ENCODE results near the gene CMYA5. TPM values are rescaled to one million over a fixed set of nuclear protein-coding genes. Genes with fewer than 3 reads are reported as not detected.

CMYA5 gene
- total RNA-seq, 1 experiment from 2014 or later: 0.22 TPM

DNA sequence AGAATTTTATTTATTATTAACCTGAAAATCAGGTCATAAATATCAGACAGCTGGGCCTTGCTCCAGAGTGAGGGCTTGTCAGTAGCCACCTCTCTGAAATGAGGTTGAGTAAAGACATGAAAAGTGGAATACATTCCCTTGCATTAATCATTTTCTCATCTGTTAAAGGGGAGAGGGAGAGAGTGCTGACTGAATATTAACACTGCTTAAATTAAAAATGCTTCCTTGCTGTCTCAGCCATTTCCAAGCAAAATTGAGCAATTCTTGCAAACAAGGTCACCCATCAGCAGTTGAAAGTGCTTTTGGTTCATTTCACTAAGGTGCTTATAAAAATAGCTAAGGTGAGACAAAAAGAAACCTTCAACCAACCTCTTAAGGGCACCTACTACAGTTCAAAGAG lies 102.8 kb downstream of the CMYA5 start:
- no peak overlapping the region for H3K4me2 ChIP-seq (ENCODE audit: low read length)
- no peaks in the 10 kb centered on the region for H3K4me1 ChIP-seq (ENCODE audit: control insufficient read depth in 1 of 2, insufficient read depth in 2 of 2, low read length in 2 of 2)
- H3K4me3 ChIP-seq (replicated peaks in 1 of 2; ENCODE audit: low read depth in 1 of 2, low read length in 2 of 2): no peak overlapping the region
- H3K9me3 ChIP-seq (ENCODE audit: control insufficient read depth in 1 of 2, insufficient read depth in 1 of 2, low read depth in 1 of 2, low read length in 2 of 2): no peaks in the 10 kb centered on the region
- intact Hi-C loops (cut with micrococcal nuclease): no loop called here
- ChIA-PET RAD21 (ENCODE audit: low non-redundant PET in 1 of 2, low total read pairs in 2 of 2, uncharacterized antibody in 2 of 2, unreplicated experiment in 2 of 2) (no interaction called here), POLR2A (no interaction called here), CTCF (interaction anchor here (1.4 kb wide), 1 partner anchor 18 kb away, joined by 6 read pairs; no protein-coding TSS in a partner anchor)
- H3K9me2 ChIP-seq (ENCODE audit: insufficient read depth): no peaks in the 10 kb centered on the region
- H3K27me3 ChIP-seq (ENCODE audit: insufficient read depth, low read length): no peaks in the 10 kb centered on the region
- DNase-seq (ENCODE audit: low read depth, low spot score) (no peak), ATAC-seq (no peak)
- no peaks in the 10 kb centered on the region for H3K36me3 ChIP-seq (ENCODE audit: control insufficient read depth in 1 of 2, insufficient read depth in 2 of 2, low read length in 2 of 2)
- H2AFZ ChIP-seq (ENCODE audit: low read depth, low read length, poor library complexity, severe bottlenecking): no peak overlapping the region
- no peak overlapping the region for H3K27ac ChIP-seq (ENCODE audit: low read depth, low read length)
- H3K9ac ChIP-seq (ENCODE audit: low read length): no peak overlapping the region
- H3K79me2 ChIP-seq (ENCODE audit: insufficient read depth, low read length): no peaks in the 10 kb centered on the region
- no peak for TF ChIP-seq RAD21 (IDR thresholded peaks at IDR 0.05; ENCODE audit: low read depth)
- TF ChIP-seq MAX (IDR thresholded peaks at IDR 0.05): no peak
- no peak for TF ChIP-seq FOSL1 (IDR thresholded peaks at IDR 0.05; ENCODE audit: low read depth)
- TF ChIP-seq TCF7L2 (IDR thresholded peaks at IDR 0.05; ENCODE audit: borderline replicate concordance, extremely low read depth, insufficient read depth, insufficient read length): no peak
- no peak for TF ChIP-seq SP1 (IDR thresholded peaks at IDR 0.05; ENCODE audit: low read depth)
- no peak for TF ChIP-seq EZH2phosphoT487 (IDR thresholded peaks at IDR 0.05; ENCODE audit: borderline replicate concordance)
- H4K20me1 ChIP-seq (ENCODE audit: insufficient read depth): no peaks in the 10 kb centered on the region
- no TSS peak for BruUV-seq (replicated peaks)

GRCh38 chr5:79793304-79793703 lies 103.7 kb downstream of the CMYA5 start:
- DNase-seq (ENCODE audit: low read depth, low spot score) (no peak), ATAC-seq (no peak)
- Histone ChIP-seq H3K4me2 (ENCODE audit: low read length) (no peak overlapping the region), H3K27ac (ENCODE audit: low read depth, low read length) (no peak overlapping the region), H3K9ac (ENCODE audit: low read length) (no peak overlapping the region), H3K27me3 (ENCODE audit: insufficient read depth, low read length) (no peaks in the 10 kb centered on the region), H3K4me3 (replicated peaks in 1 of 2; ENCODE audit: low read depth in 1 of 2, low read length in 2 of 2) (no peak overlapping the region), H2AFZ (ENCODE audit: low read depth, low read length, poor library complexity, severe bottlenecking) (no peak overlapping the region), H3K79me2 (ENCODE audit: insufficient read depth, low read length) (no peaks in the 10 kb centered on the region), H3K9me2 (ENCODE audit: insufficient read depth) (no peaks in the 10 kb centered on the region), H4K20me1 (ENCODE audit: insufficient read depth) (no peaks in the 10 kb centered on the region), H3K9me3 (ENCODE audit: control insufficient read depth in 1 of 2, insufficient read depth in 1 of 2, low read depth in 1 of 2, low read length in 2 of 2) (no peaks in the 10 kb centered on the region), H3K4me1 (ENCODE audit: control insufficient read depth in 1 of 2, insufficient read depth in 2 of 2, low read length in 2 of 2) (no peaks in the 10 kb centered on the region), H3K36me3 (ENCODE audit: control insufficient read depth in 1 of 2, insufficient read depth in 2 of 2, low read length in 2 of 2) (no peaks in the 10 kb centered on the region)
- CTCF ChIA-PET: no interaction called here
- no TSS peak for BruUV-seq (replicated peaks)
- TF ChIP-seq EZH2phosphoT487 (IDR thresholded peaks at IDR 0.05; ENCODE audit: borderline replicate concordance) (no peak), CBX3 (IDR thresholded peaks at IDR 0.05; ENCODE audit: low read depth) (no peak), ZFX (IDR thresholded peaks at IDR 0.05) (no peak), CEBPB (IDR thresholded peaks at IDR 0.05; ENCODE audit: low read depth) (no peak), ZNF274 (IDR thresholded peaks at IDR 0.05; ENCODE audit: low read depth, low read length) (no peak), POLR2A (IDR thresholded peaks at IDR 0.05; ENCODE audit: borderline replicate concordance, extremely low read depth, insufficient read depth, insufficient read length) (no peak), SP1 (IDR thresholded peaks at IDR 0.05; ENCODE audit: low read depth) (no peak), EGR1 (IDR thresholded peaks at IDR 0.05; ENCODE audit: low read depth) (no peak), JUND (IDR thresholded peaks at IDR 0.05) (no peak), RAD21 (IDR thresholded peaks at IDR 0.05; ENCODE audit: low read depth) (no peak), SIN3A (IDR thresholded peaks at IDR 0.05; ENCODE audit: low read depth) (no peak), SRF (IDR thresholded peaks at IDR 0.05; ENCODE audit: low read depth) (no peak), MAX (IDR thresholded peaks at IDR 0.05) (no peak)
- TF ChIP-seq, protein P1, sequence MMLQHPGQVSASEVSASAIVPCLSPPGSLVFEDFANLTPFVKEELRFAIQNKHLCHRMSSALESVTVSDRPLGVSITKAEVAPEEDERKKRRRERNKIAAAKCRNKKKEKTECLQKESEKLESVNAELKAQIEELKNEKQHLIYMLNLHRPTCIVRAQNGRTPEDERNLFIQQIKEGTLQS (IDR thresholded peaks at IDR 0.05): no peak
- RAD21 ChIA-PET (ENCODE audit: low non-redundant PET in 1 of 2, low total read pairs in 2 of 2, uncharacterized antibody in 2 of 2, unreplicated experiment in 2 of 2): no interaction called here
- POLR2A ChIA-PET: no interaction called here
- intact Hi-C loops (cut with micrococcal nuclease): no loop called here

Data from HCT116 (cell line).